HG02798 (cell line): Measurements from ENCODE around the gene SSU72.

ENCODE experiments used
- ATAC-seq: cut with Tn5 transposase; IDR thresholded peaks from one replicate; pipeline ENCODE4 v1.9.1; 2021; ENCODE audit warnings: mild to moderate bottlenecking; ENCODE audit not compliant: unreplicated experiment, poor library complexity

SSU72 gene

DNA sequence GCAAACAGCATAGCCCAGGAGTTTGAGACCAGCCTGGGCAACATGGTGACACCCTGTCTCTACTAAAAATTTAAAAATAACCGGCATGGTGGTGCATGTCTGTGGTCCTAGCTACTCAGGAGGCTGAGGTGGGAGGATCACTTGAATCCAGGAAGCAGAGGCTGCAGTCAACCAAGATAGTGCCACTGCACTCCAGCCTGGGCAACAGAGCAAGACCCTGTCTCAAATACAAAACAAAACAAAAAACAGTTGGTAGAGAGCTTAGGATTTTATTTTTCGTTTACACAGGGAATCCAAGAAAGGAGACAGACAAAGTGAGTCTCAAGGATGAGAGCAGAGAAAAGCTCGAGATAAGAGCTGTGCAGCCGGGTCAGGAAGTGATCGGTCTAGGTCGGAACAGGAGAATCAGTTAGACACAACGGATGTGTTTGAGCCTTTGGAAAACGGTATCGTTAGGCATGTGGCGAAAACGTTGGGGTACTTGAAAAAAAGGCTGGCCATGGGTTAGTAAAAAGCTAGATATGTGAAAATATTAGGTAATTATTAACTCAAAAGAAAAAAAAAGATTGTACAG is 38.9 kb upstream of the SSU72 start:
- ATAC-seq = no peak

DNA sequence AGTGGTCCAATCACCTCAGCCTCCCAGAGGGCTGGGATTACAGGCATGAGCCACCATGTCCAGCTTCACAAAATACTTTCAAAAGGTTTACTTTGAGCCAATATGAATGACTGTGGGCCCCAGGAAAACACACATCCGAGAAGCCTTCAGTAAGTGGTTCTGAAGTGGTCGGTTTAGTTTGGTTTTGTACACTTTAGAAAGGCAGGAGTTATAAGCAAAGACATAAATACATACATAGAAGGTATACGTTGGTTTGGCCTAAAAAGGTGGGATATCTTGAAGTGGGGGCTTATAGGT is 37.4 kb upstream of the SSU72 start:
- ATAC-seq = no peak

- ATAC-seq = no peak
These were observed 36.1 kb upstream of the SSU72 start for GRCh38 chr1:1610796-1611195.

- ATAC-seq = no peak
These were observed 35.3 kb upstream of the SSU72 start for GRCh38 chr1:1609822-1610485.

DNA sequence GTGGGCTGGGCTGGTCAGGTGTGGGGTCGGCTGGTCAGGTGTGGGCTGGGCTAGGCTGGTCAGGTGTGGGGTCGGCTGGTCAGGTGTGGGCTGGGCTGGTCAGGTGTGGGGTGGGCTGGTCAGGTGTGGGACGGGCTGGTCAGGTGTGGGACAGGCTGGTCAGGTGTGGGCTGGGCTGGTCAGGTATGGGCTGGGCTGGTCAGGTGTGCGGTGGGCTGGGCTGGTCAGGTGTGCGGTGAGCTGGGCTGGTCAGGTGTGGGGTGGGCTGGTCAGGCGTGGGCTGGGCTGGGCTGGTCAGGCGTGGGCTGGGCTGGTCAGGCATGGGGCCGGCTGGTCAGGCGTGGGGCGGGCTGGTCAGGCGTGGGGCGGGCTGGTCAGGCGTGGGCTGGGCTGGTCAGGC is 31.6 kb upstream of the SSU72 start:
- no peak for ATAC-seq

DNA sequence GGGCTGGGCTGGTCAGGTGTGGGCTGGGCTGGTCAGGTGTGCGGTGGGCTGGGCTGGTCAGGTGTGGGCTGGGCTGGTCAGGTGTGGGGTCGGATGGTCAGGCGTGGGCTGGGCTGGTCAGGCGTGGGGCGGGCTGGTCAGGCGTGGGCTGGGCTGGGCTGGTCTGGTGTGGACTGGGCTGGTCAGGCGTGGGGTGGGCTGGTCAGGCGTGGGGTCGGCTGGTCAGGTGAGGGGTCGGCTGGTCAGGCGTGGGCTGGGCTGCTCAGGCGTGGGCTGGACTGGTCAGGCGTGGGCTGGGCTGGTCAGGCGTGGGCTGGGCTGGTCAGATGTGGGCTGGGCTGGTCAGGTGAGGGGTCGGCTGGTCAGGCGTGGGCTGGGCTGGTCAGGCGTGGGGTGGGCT is 31.1 kb upstream of the SSU72 start:
- no peak for ATAC-seq

DNA sequence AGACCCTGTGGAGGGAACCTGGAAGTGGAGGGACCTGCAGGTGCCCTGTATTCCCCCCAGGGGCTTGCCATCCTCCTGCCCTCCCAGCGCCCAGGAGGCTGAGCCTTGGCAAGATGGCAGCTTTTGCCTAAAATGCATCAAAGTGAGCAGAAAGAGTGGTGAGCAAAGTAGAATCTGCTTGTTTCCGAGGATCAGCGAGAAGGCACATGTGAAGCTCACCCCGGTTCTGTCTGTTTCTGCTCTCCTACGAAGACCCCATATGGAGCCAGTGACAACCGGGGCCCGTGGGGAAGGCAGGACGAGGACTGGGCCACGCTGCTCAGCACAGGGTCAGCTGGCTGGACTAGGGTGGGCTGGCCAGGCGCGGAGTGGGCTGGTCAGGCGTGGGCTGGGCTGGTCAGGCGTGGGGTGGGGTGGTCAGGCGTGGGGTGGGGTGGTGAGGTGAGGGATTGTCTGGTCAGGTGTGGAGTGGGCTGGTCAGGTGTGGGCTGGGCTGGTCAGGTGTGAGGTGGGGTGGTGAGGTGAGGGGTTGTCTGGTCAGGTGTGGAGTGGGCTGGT is 30.4 kb upstream of the SSU72 start:
- ATAC-seq = no peak

DNA sequence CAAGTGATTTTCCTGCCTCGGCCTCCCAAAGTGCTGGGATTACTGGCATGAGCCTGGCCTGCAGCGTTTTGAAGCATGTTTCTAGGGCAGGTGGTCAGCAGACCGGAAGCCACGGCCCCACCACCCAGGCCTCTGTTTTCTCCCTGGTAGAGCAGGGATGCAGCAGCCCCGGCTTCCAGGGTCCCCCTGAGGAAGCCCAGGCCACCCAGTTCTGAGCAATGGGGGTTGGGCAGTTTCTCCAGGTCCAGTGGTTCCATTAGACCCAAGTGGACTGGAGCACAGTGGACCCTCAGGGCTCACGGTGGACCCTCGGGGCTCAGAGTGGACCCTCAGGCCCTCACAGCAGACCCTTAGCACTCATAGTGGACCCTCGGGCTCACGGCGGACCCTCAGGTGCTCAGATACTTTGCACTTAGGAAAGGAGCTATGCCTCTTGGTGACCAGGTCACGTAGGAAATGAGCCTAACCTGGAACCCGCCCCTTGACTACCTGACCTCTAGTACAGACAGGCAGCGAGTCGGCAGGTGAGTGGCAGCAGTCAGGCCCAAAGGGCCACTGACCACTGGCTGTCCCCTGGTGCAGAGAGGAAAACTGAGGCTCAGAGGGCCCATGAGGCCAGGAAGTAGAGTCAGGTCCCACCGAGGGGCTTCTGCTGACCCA is 29.8 kb upstream of the SSU72 start:
- no peak for ATAC-seq

DNA sequence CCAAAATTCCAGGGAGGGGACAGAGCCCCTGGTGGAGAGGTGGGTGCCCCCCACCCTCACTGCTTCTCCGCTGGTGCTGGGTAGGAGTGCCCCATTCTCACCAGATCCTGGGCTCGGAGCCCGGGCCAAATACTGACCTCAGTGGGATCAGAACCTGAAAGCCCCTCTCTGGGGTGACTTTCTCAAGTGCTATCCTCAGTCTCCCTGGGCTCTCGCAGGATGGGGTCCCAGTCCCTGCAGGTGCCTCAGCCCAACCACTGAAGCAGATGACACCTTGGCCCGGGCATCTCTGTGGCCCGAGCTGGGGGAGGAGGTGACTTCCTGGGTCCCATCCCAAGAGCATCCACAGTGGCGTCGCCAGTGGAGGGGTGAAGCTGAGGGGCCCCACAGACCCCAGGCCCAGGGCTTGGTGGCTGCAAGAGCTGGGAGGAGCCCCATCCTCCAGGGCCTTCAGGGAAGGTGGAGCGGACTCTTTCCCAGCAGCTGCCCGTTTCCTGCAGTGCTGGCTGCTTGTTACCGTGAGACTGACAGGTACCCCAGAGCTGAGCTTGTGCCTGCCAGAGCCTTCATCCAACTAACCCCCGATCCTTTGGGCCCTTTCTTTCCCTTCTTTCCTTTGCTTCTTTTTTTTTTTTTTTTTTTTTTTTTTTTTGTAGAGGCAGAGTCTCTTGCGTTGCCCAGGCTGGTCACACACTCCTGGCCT is 29.2 kb upstream of the SSU72 start:
- no peak for ATAC-seq

GRCh38 chr1:1602968-1603506 is 28.4 kb upstream of the SSU72 start:
- no peak for ATAC-seq

DNA sequence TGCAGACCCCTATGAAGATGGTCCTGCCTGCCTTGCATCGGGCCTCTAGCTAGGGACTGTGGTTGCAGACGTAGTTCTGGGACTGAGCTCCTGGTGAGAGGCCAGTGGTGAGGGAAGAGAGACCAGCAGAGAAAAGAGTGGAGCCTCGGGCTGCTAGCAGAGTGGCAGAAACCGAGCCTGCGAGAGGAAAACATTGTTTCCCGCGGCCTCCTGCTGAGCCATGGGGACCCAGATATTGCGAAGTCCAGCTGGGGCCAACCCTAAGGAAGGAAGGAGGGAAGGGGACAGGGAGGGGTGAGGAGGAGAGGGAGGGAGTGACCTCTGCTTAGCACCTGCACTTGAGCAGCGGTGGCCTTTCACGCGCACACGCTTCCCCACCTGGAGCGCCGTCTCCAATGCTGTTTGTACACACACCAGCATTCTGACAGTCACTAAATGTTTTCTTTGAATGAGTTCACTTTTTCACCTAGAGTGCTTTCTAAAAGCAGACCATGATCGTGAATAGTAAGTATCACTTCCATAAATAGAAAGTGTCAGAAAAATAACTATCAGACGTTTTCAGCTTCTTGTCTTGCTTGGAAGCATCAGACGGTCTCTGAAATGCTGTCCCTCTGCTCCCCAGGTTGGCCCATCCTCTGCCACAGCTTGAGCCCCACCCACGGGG is 27.8 kb upstream of the SSU72 start:
- ATAC-seq = no peak

GRCh38 chr1:1601564-1602303 is 27.1 kb upstream of the SSU72 start:
- no peak for ATAC-seq

DNA sequence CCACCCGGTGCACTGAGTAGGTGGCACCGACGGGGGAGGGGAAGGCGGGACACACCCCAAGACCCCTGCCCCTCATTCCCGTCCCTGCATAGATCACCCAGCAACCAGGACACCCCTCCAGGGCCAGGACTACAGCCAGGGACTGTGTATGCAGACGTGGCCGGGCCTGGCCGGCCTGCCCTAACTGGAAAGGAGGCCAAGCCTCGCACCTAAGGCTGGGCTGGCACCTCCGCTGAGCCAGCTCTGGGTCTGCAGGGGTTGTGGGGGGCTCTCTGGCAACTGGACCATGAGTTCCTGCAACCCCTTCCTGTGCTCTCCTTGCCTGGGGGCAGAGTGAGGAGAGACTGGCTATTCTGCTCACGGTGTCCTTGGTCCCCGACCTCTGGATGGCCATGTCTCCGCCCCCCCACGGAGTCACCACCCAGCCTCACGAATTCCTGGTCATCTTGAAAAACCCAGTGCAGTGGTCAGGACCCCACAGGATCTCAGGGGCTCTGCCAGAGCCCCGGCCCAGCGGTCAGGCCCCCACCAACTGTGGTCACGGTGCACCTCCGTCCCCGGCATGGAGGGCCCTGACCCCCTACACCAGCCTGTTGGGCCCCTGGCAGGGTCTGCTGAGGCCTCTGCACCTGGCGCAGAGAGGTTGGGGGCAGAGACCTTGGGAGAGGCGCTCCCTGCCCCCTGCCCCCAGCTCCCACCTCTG is 26.3 kb upstream of the SSU72 start:
- no peak for ATAC-seq

- no peak for ATAC-seq
These were observed 25.5 kb upstream of the SSU72 start, which contains the start of gene FNDC10 for GRCh38 chr1:1599935-1600860. TSS of gene FNDC10 (minus strand) at chr1:1600135. CDS start at chr1:1600015, 120 bp downstream.

- no peak for ATAC-seq
These were observed 24.6 kb upstream of the SSU72 start for GRCh38 chr1:1599030-1599934.

DNA sequence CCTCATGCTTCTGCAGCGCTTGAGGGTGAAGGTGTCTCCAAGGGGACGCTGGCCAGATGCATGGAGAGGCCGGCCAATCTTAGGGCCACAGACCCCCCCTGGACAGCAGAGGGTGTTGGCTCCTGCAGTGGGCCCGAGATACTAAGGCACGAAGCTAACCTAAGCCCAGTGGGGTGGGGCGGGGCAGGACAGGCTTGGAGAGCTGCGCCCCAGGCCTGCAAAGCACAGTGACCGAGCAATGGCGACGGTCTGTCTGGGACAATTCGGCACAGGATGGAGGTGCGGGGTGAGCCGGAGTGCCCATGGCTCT is 24.0 kb upstream of the SSU72 start:
- ATAC-seq = no peak

- ATAC-seq = no peak
These were observed 23.5 kb upstream of the SSU72 start for GRCh38 chr1:1598051-1598719.
